ENCODE data around the gene SAFB. TPM values are rescaled to one million over a fixed set of nuclear protein-coding genes. Genes with fewer than 3 reads are reported as not detected.

Gene SAFB
- total and polyA plus RNA-seq, 2 of the 13 experiments (the other 11 are each of a cell fraction or from before 2014, with no cell fraction given): 21.0 to 28.4 TPM

GRCh38 chr19:5697022-5697889 lies 74.4 kb downstream of the SAFB start:
- peaks cover 36 to 74% of the 10 kb centered on the region in 2 experiments for H3K36me3 ChIP-seq (replicated peaks in 1 of 2; ENCODE audit: control insufficient read depth in 1 of 2, insufficient read depth in 2 of 2, low read length in 2 of 2)
- POLR2A ChIA-PET: interaction anchor here (3.2 kb wide), 1 partner anchor 8 kb away, joined by 12 read pairs; the partner anchor contains the start of gene RPL36
- ATAC-seq: no peak
- TF ChIP-seq POLR2G (IDR thresholded peaks at IDR 0.05; ENCODE audit: low read depth, low read length) (peak; percentile 45), POLR2A (IDR thresholded peaks at IDR 0.05; ENCODE audit: insufficient read depth in 1 of 2, low read depth in 2 of 2, low read length in 2 of 2) (peak; percentile 49 to 56; a peak in 3 of 4 replicates), SMAD1 (CRISPR knock-in tag; IDR thresholded peaks at IDR 0.05; ENCODE audit: borderline replicate concordance, low read depth) (no peak), FOXC1 (CRISPR knock-in tag; IDR thresholded peaks at IDR 0.05; ENCODE audit: borderline replicate concordance) (no peak), PREB (CRISPR knock-in tag; IDR thresholded peaks at IDR 0.05) (no peak), TOPORS (CRISPR knock-in tag; IDR thresholded peaks at IDR 0.05) (no peak), AKAP8 (CRISPR knock-in tag; IDR thresholded peaks at IDR 0.05) (peak; percentile 1; the same call in 1 of the 2 replicates), ZNF281 (CRISPR knock-in tag; IDR thresholded peaks at IDR 0.05; ENCODE audit: borderline replicate concordance) (no peak), PCBP2 (optimal IDR thresholded peaks at IDR 0.05; ENCODE audit: low read depth, low read length, poor library complexity, severe bottlenecking) (peak; percentile 24), PATZ1 (CRISPR knock-in tag; IDR thresholded peaks at IDR 0.05) (no peak), HNRNPK (IDR thresholded peaks at IDR 0.05; ENCODE audit: low read depth, low read length, poor library complexity, severe bottlenecking) (peak; percentile 65), RFXANK (CRISPR knock-in tag; IDR thresholded peaks at IDR 0.05) (no peak), NR2F1 (CRISPR knock-in tag; IDR thresholded peaks at IDR 0.05) (no peak), CCAR2 (optimal IDR thresholded peaks at IDR 0.05; ENCODE audit: low read depth, low read length) (peak; percentile 20), AGO2 (optimal IDR thresholded peaks at IDR 0.05; ENCODE audit: low read depth, low read length) (peak; percentile 3)

More at GRCh38 chr19:5697022-5697889, 74.4 kb downstream of the SAFB start:
- Histone ChIP-seq H3K9ac (ENCODE audit: insufficient read depth, low read depth, low read length) (no peak overlapping the region), H3K9me3 (ENCODE audit: low read length) (no peaks in the 10 kb centered on the region), H3K27me3 (ENCODE audit: control insufficient read depth in 1 of 2, insufficient read depth in 2 of 2, low read length in 2 of 2) (no peaks in the 10 kb centered on the region), H3K79me2 (ENCODE audit: insufficient read depth, low read length) (peaks cover 14% of the 10 kb centered on the region), H3K27ac (ENCODE audit: extremely low read length, insufficient read depth, low read length) (no peak overlapping the region), H4K20me1 (ENCODE audit: insufficient read depth, low read length) (peaks cover 21% of the 10 kb centered on the region), H3K4me1 (ENCODE audit: insufficient read depth, low read length) (peaks cover 6% of the 10 kb centered on the region; the same call in 1 of the 2 replicates), H3K4me3 (replicated peaks in 1 of 3; ENCODE audit: insufficient read depth in 1 of 3, low read depth in 2 of 3, low read length in 3 of 3) (no peak overlapping the region), H3K4me2 (ENCODE audit: low read depth, low read length) (no peak overlapping the region), H2AFZ (ENCODE audit: low read length) (no peak overlapping the region)
- in situ Hi-C loops (cut with HindIII; ENCODE audit: extremely low pct_ligation_motif_present, low pct_unique_long_range_greater_than_20kb) (no loop called here), intact Hi-C loops (cut with micrococcal nuclease; ENCODE audit: unreplicated experiment) (no loop called here)
- 95% methylated on average over 20 of the region's 25 CpGs for WGBS (ENCODE audit: low lambda C conversion rate)
- CTCF ChIA-PET (ENCODE audit: low intra/inter-chr PET ratio, low total read pairs): no interaction called here
- DNase-seq (ENCODE audit: low spot score): no peak
- no TSS peak for BruUV-seq (replicated peaks)
- no peak for FAIRE-seq
